HEK293 (cell line): ENCODE results near the gene CDIPT.
A peak's percentile ranks its signal among the peaks of the same experiment; 100 is the strongest.

Experiments used
- CTCF ChIA-PET: fragments of 350-600 bp; formaldehyde crosslinking; extraction: SDS; loops from one replicate; lab custom pipeline; 2021; ENCODE audit warnings: antibody characterized with exemption; lab: Yijun Ruan, JAX
- POLR2A ChIA-PET: fragments of 300-600 bp; formaldehyde crosslinking; extraction: SDS; loops from one replicate; lab custom pipeline; 2020; ENCODE audit warnings: antibody characterized with exemption, inconsistent platforms; lab: Yijun Ruan, JAX
- H3K27ac ChIP-seq: fragments of 200-500 bp; sonication (Bioruptor generic); 2 replicates; pipeline ENCODE4 v1.5.1; 2014; ENCODE audit warnings: low read depth, low read length, control low read depth, inconsistent platforms; ENCODE audit errors: extremely low read depth
- H3K36me3 ChIP-seq, 2 experiments: fragments of 200-500 bp in 1 of 2; sonication (Bioruptor generic) in 1 of 2; 1 replicate in 1 of 2; 2 replicates in 1 of 2; pipeline ENCODE4 v1.5.1; 2014 to 2017; ENCODE audit warnings: inconsistent platforms in 2 of 2, low read length in 2 of 2; ENCODE audit not compliant: control insufficient read depth in 2 of 2, insufficient read depth in 1 of 2
- H3K4me1 ChIP-seq: fragments of 200-500 bp; sonication (Bioruptor generic); 2 replicates; pipeline ENCODE4 v1.5.1; 2014; ENCODE audit warnings: mild to moderate bottlenecking, low read length, inconsistent platforms; ENCODE audit not compliant: control insufficient read depth, insufficient read depth
- H3K4me3 ChIP-seq: 2 replicates; pipeline ENCODE4 v1.5.1; 2011; ENCODE audit warnings: low read depth, mild to moderate bottlenecking, control low read depth, low read length, moderate library complexity
- H3K9me3 ChIP-seq: fragments of 200-500 bp; sonication (Bioruptor generic); 2 replicates; pipeline ENCODE4 v1.5.1; 2014; ENCODE audit warnings: low read depth, low read length, inconsistent platforms; ENCODE audit not compliant: control insufficient read depth, insufficient read depth
- MEIS1 ChIP-seq: sonication (generic); formaldehyde crosslinking; IDR thresholded peaks from 2 replicates; pipeline ENCODE4 v1.8.1; 2022; ENCODE audit warnings: missing genetic modification reagents, mild to moderate bottlenecking, borderline replicate concordance
- OVOL3 ChIP-seq: fragments of 450-650 bp; formaldehyde crosslinking; IDR thresholded peaks from 2 replicates; pipeline ENCODE4 v1.5.1; 2016; ENCODE audit warnings: missing biosample characterization, missing genetic modification characterization
- RBAK ChIP-seq: fragments of 450-650 bp; formaldehyde crosslinking; IDR thresholded peaks from 2 replicates; pipeline ENCODE4 v1.5.1; 2016; ENCODE audit warnings: missing biosample characterization, missing genetic modification characterization
- ZBTB17 ChIP-seq: fragments of 450-650 bp; formaldehyde crosslinking; IDR thresholded peaks from 2 replicates; pipeline ENCODE4 v1.5.1; 2016; ENCODE audit warnings: missing biosample characterization, missing genetic modification characterization
- ZNF132 ChIP-seq: fragments of 450-650 bp; formaldehyde crosslinking; IDR thresholded peaks from 2 replicates; pipeline ENCODE4 v1.5.1; 2017; ENCODE audit warnings: missing biosample characterization, missing genetic modification characterization, borderline replicate concordance
- ZNF37A ChIP-seq: fragments of 450-650 bp; IDR thresholded peaks from 2 replicates; pipeline ENCODE4 v1.5.1; 2018; ENCODE audit warnings: missing biosample characterization, missing genetic modification characterization
- ZNF521 ChIP-seq: fragments of 450-650 bp; formaldehyde crosslinking; IDR thresholded peaks from 2 replicates; pipeline ENCODE4 v1.5.1; 2017; ENCODE audit warnings: missing biosample characterization, mild to moderate bottlenecking, missing genetic modification characterization
- ZNF571 ChIP-seq: fragments of 450-650 bp; formaldehyde crosslinking; IDR thresholded peaks from 2 replicates; pipeline ENCODE4 v1.5.0; 2017; ENCODE audit warnings: missing biosample characterization, missing genetic modification characterization
- ZNF600 ChIP-seq: fragments of 450-650 bp; formaldehyde crosslinking; IDR thresholded peaks from 2 replicates; pipeline ENCODE4 v1.5.1; 2016; ENCODE audit warnings: missing biosample characterization, missing genetic modification characterization
- TF ChIP-seq, protein P1 (sequence below): fragments of 450-650 bp; IDR thresholded peaks from 2 replicates; pipeline ENCODE4 v1.5.1; 2018; ENCODE audit warnings: missing biosample characterization, missing genetic modification characterization
- TF ChIP-seq, protein P2 (sequence below): fragments of 450-650 bp; formaldehyde crosslinking; conservative IDR thresholded peaks from 2 replicates; pipeline ENCODE4 v1.5.1; 2016; ENCODE audit warnings: low read depth, missing biosample characterization, missing genetic modification characterization
- TF ChIP-seq, protein P3 (sequence below): fragments of 450-650 bp; formaldehyde crosslinking; IDR thresholded peaks from 2 replicates; pipeline ENCODE4 v1.5.1; 2016; ENCODE audit warnings: missing biosample characterization, missing genetic modification characterization
- TF ChIP-seq, protein P4 (sequence below): fragments of 450-650 bp; formaldehyde crosslinking; IDR thresholded peaks from 2 replicates; pipeline ENCODE4 v1.5.1; 2016; ENCODE audit warnings: missing biosample characterization, missing genetic modification characterization, borderline replicate concordance

Gene CDIPT

DNA sequence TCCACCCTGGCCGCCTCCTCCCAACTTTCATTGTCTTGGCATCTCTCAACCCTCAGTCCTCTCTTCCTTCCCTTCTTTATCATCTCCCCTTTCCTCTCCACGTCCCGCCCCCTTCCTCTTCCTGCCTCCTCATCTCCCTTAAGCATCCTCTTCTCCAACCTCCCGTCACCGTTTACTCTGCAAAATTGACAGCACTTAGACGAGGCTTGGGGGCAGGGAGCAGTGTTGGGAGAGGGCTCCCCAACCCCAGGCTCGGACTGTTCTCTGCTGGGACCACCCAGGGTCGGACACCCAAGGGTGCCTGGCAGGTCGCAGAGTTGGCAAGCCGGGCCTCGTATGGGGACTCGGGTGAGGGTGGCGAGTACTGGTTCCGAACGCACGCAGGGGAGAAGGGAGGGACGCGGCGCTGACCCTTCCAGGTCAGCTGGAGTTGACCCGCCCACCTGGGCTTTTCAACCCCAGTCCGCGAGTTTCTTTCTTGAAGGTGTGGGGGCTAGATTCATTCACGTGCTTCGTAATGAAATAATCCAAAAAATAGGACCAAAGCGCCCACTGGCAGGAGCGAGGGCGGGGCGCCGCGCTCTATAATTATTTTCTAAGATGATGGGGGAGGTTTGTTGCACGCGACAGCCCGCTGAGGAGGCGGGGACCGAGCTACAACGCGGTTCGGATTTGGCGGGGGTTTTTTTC is 47.8 kb downstream of the CDIPT start:
- no peak for TF ChIP-seq ZNF600
- no peak for TF ChIP-seq RBAK (tag by site-specific recombination)
- TF ChIP-seq, protein P1, sequence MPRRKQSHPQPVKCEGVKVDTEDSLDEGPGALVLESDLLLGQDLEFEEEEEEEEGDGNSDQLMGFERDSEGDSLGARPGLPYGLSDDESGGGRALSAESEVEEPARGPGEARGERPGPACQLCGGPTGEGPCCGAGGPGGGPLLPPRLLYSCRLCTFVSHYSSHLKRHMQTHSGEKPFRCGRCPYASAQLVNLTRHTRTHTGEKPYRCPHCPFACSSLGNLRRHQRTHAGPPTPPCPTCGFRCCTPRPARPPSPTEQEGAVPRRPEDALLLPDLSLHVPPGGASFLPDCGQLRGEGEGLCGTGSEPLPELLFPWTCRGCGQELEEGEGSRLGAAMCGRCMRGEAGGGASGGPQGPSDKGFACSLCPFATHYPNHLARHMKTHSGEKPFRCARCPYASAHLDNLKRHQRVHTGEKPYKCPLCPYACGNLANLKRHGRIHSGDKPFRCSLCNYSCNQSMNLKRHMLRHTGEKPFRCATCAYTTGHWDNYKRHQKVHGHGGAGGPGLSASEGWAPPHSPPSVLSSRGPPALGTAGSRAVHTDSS = no peak
- no peak for TF ChIP-seq ZNF521 (tag by site-specific recombination)
- no peak for TF ChIP-seq ZNF132 (tag by site-specific recombination)
- TF ChIP-seq, all 188 proteins: peak for 0
- H3K4me3 ChIP-seq = peak overlapping the region; percentile 1; the same call in 1 of the 2 replicates
- H3K9me3 ChIP-seq = no peaks in the 10 kb centered on the region
- peak overlapping the region; percentile 25; the same call in 1 of the 2 replicates for H3K27ac ChIP-seq
- ChIA-PET POLR2A (interaction anchor here (0.5 to 7.5 kb wide), 21 partner anchors 8 to 1259 kb away, joined by 3 to 106 read pairs (median 5); partner anchors contain the start of genes ALDOA, DCTPP1, HIRIP3 and KIF22), CTCF (interaction anchor here (0.6 to 7.2 kb wide), 21 partner anchors 8 to 1170 kb away, joined by 3 to 74 read pairs (median 3); partner anchors contain the start of genes ASPHD1 and MAZ)
- peaks cover 24 to 32% of the 10 kb centered on the region in 2 experiments for H3K36me3 ChIP-seq
- H3K4me1 ChIP-seq = peaks cover 20% of the 10 kb centered on the region

DNA sequence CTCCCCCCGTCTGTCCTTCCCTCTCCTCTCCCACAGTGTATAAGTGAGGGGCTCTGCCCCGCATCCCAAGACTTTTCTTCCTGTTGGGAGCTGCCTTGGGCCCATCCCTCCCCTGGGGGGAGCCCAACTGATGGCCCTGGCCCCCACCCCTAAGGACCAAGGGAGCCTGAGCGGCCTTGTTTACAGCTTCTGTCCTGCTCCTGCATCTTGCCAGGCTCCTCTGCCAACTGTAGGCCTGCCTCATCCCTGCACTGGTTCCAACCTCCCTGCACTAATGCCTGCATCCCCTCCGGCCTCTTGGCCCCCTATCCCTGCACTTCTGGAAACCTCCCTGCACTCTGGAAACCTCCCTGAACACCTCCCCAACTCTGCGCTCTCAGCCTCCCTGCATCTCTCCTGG is 48.4 kb downstream of the CDIPT start:
- Histone ChIP-seq H3K9me3 (no peaks in the 10 kb centered on the region), H3K4me1 (peaks cover 17% of the 10 kb centered on the region), H3K36me3 (peaks cover 21 to 31% of the 10 kb centered on the region in 2 experiments), H3K4me3 (no peak overlapping the region), H3K27ac (no peak overlapping the region)
- no peak for TF ChIP-seq ZNF521 (tag by site-specific recombination)
- TF ChIP-seq OVOL3 (tag by site-specific recombination) = no peak
- TF ChIP-seq, protein P2, sequence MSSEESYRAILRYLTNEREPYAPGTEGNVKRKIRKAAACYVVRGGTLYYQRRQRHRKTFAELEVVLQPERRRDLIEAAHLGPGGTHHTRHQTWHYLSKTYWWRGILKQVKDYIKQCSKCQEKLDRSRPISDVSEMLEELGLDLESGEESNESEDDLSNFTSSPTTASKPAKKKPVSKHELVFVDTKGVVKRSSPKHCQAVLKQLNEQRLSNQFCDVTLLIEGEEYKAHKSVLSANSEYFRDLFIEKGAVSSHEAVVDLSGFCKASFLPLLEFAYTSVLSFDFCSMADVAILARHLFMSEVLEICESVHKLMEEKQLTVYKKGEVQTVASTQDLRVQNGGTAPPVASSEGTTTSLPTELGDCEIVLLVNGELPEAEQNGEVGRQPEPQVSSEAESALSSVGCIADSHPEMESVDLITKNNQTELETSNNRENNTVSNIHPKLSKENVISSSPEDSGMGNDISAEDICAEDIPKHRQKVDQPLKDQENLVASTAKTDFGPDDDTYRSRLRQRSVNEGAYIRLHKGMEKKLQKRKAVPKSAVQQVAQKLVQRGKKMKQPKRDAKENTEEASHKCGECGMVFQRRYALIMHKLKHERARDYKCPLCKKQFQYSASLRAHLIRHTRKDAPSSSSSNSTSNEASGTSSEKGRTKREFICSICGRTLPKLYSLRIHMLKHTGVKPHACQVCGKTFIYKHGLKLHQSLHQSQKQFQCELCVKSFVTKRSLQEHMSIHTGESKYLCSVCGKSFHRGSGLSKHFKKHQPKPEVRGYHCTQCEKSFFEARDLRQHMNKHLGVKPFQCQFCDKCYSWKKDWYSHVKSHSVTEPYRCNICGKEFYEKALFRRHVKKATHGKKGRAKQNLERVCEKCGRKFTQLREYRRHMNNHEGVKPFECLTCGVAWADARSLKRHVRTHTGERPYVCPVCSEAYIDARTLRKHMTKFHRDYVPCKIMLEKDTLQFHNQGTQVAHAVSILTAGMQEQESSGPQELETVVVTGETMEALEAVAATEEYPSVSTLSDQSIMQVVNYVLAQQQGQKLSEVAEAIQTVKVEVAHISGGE (tag by site-specific recombination) = no peak
- TF ChIP-seq, protein P3, sequence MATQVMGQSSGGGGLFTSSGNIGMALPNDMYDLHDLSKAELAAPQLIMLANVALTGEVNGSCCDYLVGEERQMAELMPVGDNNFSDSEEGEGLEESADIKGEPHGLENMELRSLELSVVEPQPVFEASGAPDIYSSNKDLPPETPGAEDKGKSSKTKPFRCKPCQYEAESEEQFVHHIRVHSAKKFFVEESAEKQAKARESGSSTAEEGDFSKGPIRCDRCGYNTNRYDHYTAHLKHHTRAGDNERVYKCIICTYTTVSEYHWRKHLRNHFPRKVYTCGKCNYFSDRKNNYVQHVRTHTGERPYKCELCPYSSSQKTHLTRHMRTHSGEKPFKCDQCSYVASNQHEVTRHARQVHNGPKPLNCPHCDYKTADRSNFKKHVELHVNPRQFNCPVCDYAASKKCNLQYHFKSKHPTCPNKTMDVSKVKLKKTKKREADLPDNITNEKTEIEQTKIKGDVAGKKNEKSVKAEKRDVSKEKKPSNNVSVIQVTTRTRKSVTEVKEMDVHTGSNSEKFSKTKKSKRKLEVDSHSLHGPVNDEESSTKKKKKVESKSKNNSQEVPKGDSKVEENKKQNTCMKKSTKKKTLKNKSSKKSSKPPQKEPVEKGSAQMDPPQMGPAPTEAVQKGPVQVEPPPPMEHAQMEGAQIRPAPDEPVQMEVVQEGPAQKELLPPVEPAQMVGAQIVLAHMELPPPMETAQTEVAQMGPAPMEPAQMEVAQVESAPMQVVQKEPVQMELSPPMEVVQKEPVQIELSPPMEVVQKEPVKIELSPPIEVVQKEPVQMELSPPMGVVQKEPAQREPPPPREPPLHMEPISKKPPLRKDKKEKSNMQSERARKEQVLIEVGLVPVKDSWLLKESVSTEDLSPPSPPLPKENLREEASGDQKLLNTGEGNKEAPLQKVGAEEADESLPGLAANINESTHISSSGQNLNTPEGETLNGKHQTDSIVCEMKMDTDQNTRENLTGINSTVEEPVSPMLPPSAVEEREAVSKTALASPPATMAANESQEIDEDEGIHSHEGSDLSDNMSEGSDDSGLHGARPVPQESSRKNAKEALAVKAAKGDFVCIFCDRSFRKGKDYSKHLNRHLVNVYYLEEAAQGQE (tag by site-specific recombination) = no peak
- TF ChIP-seq ZBTB17 (tag by site-specific recombination) = no peak
- TF ChIP-seq ZNF571 (tag by site-specific recombination) = no peak
- TF ChIP-seq, protein P4, sequence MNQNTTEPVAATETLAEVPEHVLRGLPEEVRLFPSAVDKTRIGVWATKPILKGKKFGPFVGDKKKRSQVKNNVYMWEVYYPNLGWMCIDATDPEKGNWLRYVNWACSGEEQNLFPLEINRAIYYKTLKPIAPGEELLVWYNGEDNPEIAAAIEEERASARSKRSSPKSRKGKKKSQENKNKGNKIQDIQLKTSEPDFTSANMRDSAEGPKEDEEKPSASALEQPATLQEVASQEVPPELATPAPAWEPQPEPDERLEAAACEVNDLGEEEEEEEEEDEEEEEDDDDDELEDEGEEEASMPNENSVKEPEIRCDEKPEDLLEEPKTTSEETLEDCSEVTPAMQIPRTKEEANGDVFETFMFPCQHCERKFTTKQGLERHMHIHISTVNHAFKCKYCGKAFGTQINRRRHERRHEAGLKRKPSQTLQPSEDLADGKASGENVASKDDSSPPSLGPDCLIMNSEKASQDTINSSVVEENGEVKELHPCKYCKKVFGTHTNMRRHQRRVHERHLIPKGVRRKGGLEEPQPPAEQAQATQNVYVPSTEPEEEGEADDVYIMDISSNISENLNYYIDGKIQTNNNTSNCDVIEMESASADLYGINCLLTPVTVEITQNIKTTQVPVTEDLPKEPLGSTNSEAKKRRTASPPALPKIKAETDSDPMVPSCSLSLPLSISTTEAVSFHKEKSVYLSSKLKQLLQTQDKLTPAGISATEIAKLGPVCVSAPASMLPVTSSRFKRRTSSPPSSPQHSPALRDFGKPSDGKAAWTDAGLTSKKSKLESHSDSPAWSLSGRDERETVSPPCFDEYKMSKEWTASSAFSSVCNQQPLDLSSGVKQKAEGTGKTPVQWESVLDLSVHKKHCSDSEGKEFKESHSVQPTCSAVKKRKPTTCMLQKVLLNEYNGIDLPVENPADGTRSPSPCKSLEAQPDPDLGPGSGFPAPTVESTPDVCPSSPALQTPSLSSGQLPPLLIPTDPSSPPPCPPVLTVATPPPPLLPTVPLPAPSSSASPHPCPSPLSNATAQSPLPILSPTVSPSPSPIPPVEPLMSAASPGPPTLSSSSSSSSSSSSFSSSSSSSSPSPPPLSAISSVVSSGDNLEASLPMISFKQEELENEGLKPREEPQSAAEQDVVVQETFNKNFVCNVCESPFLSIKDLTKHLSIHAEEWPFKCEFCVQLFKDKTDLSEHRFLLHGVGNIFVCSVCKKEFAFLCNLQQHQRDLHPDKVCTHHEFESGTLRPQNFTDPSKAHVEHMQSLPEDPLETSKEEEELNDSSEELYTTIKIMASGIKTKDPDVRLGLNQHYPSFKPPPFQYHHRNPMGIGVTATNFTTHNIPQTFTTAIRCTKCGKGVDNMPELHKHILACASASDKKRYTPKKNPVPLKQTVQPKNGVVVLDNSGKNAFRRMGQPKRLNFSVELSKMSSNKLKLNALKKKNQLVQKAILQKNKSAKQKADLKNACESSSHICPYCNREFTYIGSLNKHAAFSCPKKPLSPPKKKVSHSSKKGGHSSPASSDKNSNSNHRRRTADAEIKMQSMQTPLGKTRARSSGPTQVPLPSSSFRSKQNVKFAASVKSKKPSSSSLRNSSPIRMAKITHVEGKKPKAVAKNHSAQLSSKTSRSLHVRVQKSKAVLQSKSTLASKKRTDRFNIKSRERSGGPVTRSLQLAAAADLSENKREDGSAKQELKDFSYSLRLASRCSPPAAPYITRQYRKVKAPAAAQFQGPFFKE (tag by site-specific recombination) = no peak
- TF ChIP-seq MEIS1 (CRISPR knock-in tag) = no peak
- TF ChIP-seq ZNF37A (tag by site-specific recombination) = no peak
- POLR2A ChIA-PET = no interaction called here
- CTCF ChIA-PET = interaction anchor here (1.3 kb wide), 1 partner anchor 1171 kb away, joined by 3 read pairs; no protein-coding TSS in a partner anchor
